ENCODE data around the gene IGHMBP2.

GRCh38 chr11:68892576-68892975, 11.1 kb upstream of the IGHMBP2 start:
- TF ChIP-seq EZH2 (IDR thresholded peaks at IDR 0.05) (no peak), POLR2AphosphoS5 (IDR thresholded peaks at IDR 0.05; ENCODE audit: borderline replicate concordance, low read depth, low read length) (no peak)

Data from SK-N-MC (cell line).